Astrocyte of the spinal cord (primary cell): ENCODE measurements around the gene TMEM198.

Source experiments
- DNase-seq: peaks from one replicate; pipeline ENCODE4 v3.0.0; 2011; ENCODE audit warnings: low read depth, low spot score
- H3K4me3 ChIP-seq: 2 replicates; pipeline ENCODE4 v1.5.1; 2011; ENCODE audit warnings: low read depth, mild to moderate bottlenecking, low read length, moderate library complexity
- CTCF ChIP-seq: IDR thresholded peaks from 2 replicates; pipeline ENCODE4 v1.5.1; 2012; ENCODE audit warnings: low read depth, mild to moderate bottlenecking, low read length, inconsistent platforms
- in situ Hi-C: cut with HindIII; loops from 2 replicates; pipeline ENCODE4 v1.10.0; 2017; ENCODE audit warnings: low sequenced_read_pairs

Gene TMEM198

GRCh38 chr2:219569041-219569440, 25.2 kb downstream of the TMEM198 start:
- in situ Hi-C loops = no loop called here
- no peak for DNase-seq
- no peak for TF ChIP-seq CTCF
- H3K4me3 ChIP-seq = no peak overlapping the region

- in situ Hi-C loops = no loop called here
- no peak for DNase-seq
- no peak for TF ChIP-seq CTCF
- H3K4me3 ChIP-seq = no peak overlapping the region
These were observed 25.8 kb downstream of the TMEM198 start for GRCh38 chr2:219569635-219570034.

- TF ChIP-seq CTCF = no peak
- H3K4me3 ChIP-seq = peak overlapping the region; percentile 57
- in situ Hi-C loops = no loop called here
- DNase-seq = peak; percentile 10
These were observed 26.5 kb downstream of the TMEM198 start for GRCh38 chr2:219570194-219570923.

GRCh38 chr2:219570924-219571310, 27.1 kb downstream of the TMEM198 start:
- peak overlapping the region; percentile 57 for H3K4me3 ChIP-seq
- TF ChIP-seq CTCF = no peak
- DNase-seq = peak; percentile 22
- in situ Hi-C loops = no loop called here

- H3K4me3 ChIP-seq = peak within 1 kb of the TSS; percentile 57
- in situ Hi-C loops = no loop called here
- peak; percentile 73 for DNase-seq
- no peak for TF ChIP-seq CTCF
These were observed 27.7 kb downstream of the TMEM198 start, which contains the start of gene OBSL1 for GRCh38 chr2:219571311-219572236. OBSL1 (minus strand) TSS chr2:219571539; CDS start chr2:219571232, 307 bp downstream.

- TF ChIP-seq CTCF = no peak
- DNase-seq = no peak
- in situ Hi-C loops = no loop called here
- peak within 1 kb of the TSS; percentile 57 for H3K4me3 ChIP-seq
These were observed 28.6 kb downstream of the TMEM198 start, which contains the start of gene INHA for GRCh38 chr2:219572237-219573001. INHA (plus strand) TSS chr2:219572310; CDS start chr2:219572375, 65 bp downstream.
